DND-41 (cell line): ENCODE data around the gene TMEM237.

Source experiments
- EZH2 ChIP-seq: IDR thresholded peaks from 3 replicates; pipeline ENCODE4 v1.6.1; 2012; ENCODE audit warnings: borderline replicate concordance, low read depth, mild to moderate bottlenecking, moderate library complexity, low read length, inconsistent platforms; ENCODE audit not compliant: severe bottlenecking
- TF ChIP-seq, protein P1 (sequence below): IDR thresholded peaks from 2 replicates; pipeline ENCODE4 v1.5.1; 2012; ENCODE audit warnings: borderline replicate concordance, low read length, moderate library complexity, mild to moderate bottlenecking; ENCODE audit not compliant: poor library complexity, severe bottlenecking; ENCODE audit errors: extremely low read depth

DNA sequence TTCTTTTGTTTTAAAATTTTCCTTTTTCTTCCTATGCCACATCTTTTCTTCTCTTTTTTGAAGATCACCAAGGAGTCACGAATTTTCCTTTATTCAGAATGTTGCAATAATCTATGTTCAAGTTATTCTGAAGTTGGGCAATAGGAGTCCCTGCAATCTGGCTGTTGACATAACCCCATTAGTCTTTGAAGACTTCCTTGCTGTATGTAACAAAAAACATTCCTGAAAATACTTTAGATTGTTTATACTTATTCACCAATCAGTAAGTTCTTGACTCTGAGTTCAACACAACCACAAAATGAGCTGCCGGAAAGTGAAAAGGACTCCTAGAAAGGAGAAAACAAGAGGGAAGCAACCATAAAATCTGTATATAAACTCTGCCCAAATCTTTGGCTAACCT is 62.8 kb downstream of the TMEM237 start:
- TF ChIP-seq, protein P1, sequence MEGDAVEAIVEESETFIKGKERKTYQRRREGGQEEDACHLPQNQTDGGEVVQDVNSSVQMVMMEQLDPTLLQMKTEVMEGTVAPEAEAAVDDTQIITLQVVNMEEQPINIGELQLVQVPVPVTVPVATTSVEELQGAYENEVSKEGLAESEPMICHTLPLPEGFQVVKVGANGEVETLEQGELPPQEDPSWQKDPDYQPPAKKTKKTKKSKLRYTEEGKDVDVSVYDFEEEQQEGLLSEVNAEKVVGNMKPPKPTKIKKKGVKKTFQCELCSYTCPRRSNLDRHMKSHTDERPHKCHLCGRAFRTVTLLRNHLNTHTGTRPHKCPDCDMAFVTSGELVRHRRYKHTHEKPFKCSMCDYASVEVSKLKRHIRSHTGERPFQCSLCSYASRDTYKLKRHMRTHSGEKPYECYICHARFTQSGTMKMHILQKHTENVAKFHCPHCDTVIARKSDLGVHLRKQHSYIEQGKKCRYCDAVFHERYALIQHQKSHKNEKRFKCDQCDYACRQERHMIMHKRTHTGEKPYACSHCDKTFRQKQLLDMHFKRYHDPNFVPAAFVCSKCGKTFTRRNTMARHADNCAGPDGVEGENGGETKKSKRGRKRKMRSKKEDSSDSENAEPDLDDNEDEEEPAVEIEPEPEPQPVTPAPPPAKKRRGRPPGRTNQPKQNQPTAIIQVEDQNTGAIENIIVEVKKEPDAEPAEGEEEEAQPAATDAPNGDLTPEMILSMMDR: no peak
- no peak for TF ChIP-seq EZH2
